GM12864 (cell line): ENCODE measurements around the gene CCL16.
A peak's percentile ranks its signal among the peaks of the same experiment; 100 is the strongest.

ENCODE experiments used
- DNase-seq: peaks from one replicate; pipeline ENCODE4 v3.0.0-alpha.2; 2011; ENCODE audit warnings: low read depth
- H3K4me3 ChIP-seq: 2 replicates; pipeline ENCODE4 v1.5.1; 2011; ENCODE audit warnings: mild to moderate bottlenecking, low read depth, low read length, control low read depth
- CTCF ChIP-seq: IDR thresholded peaks from 2 replicates; pipeline ENCODE4 v1.5.1; 2011; ENCODE audit warnings: low read depth, mild to moderate bottlenecking, moderate library complexity, low read length, control low read depth, inconsistent platforms; ENCODE audit errors: missing control alignments

CCL16 gene

GRCh38 chr17:35965272-35965671, 16.0 kb downstream of the CCL16 start:
- H3K4me3 ChIP-seq = no peak overlapping the region
- no peak for DNase-seq
- TF ChIP-seq CTCF = no peak

- no peak overlapping the region for H3K4me3 ChIP-seq
- no peak for TF ChIP-seq CTCF
- DNase-seq = no peak
Measured at GRCh38 chr17:35963663-35964062, 17.6 kb downstream of the CCL16 start.

GRCh38 chr17:35953720-35954119, 27.6 kb downstream of the CCL16 start:
- DNase-seq = no peak
- TF ChIP-seq CTCF = no peak
- H3K4me3 ChIP-seq = no peak overlapping the region

GRCh38 chr17:35949401-35949800, 31.9 kb downstream of the CCL16 start:
- DNase-seq = no peak
- TF ChIP-seq CTCF = no peak
- no peak overlapping the region for H3K4me3 ChIP-seq

GRCh38 chr17:35948092-35948491, 33.2 kb downstream of the CCL16 start:
- no peak for DNase-seq
- TF ChIP-seq CTCF = no peak
- no peak overlapping the region for H3K4me3 ChIP-seq

- peak; percentile 90 for TF ChIP-seq CTCF
- peak; percentile 18 for DNase-seq
- H3K4me3 ChIP-seq = no peak overlapping the region
Measured at GRCh38 chr17:35947156-35947585, 34.1 kb downstream of the CCL16 start.

- TF ChIP-seq CTCF = no peak
- no peak overlapping the region for H3K4me3 ChIP-seq
- no peak for DNase-seq
Measured at GRCh38 chr17:35944151-35944550, 37.1 kb downstream of the CCL16 start.
